GM21447 (cell line): ENCODE data around the gene EHMT1.
"Not testable (repeated sequence)": the region's sequence is repeated elsewhere in the genome, so short reads cannot be mapped to it uniquely, and the experiment has no call there.

Experiments used
- ATAC-seq: cut with Tn5 transposase; IDR thresholded peaks from one replicate; pipeline ENCODE4 v1.9.1; 2021; ENCODE audit not compliant: unreplicated experiment

Gene EHMT1

GRCh38 chr9:137838576-137838975 lies 219.8 kb downstream of the EHMT1 start:
- no peak for ATAC-seq

- no peak for ATAC-seq
Observed at GRCh38 chr9:137843355-137843754, 224.6 kb downstream of the EHMT1 start.

GRCh38 chr9:137851516-137852267 lies 232.9 kb downstream of the EHMT1 start:
- no peak for ATAC-seq

GRCh38 chr9:137853392-137853995 lies 234.7 kb downstream of the EHMT1 start:
- ATAC-seq: no peak

GRCh38 chr9:137860361-137860760 lies 241.6 kb downstream of the EHMT1 start:
- no peak for ATAC-seq

DNA sequence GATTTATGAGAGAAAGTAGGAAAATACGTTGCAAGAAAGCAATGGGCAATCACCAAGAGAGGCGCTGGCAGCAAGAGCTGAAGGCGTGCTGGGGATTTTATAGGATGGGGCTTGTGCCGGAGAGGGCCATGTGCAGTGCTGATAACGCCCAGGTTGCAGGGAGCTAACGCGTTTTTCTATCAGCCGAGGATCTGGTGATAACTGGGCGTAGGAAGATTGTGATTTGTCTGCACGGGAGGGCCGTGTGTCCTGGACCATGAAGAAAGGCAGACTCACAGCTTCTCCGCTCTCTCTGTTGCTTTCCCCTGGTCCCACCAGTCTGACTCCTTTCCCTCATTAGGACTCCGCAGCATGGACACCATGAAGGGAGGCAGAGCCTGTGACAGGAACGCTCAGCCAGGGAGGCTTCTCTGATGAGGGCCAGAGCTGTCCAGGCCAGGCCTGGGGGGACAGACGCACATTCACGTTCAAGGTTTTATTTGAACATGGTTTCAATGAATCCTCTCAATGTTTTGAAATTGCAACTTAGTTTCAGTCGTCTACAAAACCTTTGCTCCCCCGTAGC lies 246.9 kb downstream of the EHMT1 start:
- ATAC-seq: no peak

- no peak for ATAC-seq
Observed at GRCh38 chr9:137866226-137867141, 247.7 kb downstream of the EHMT1 start.

DNA sequence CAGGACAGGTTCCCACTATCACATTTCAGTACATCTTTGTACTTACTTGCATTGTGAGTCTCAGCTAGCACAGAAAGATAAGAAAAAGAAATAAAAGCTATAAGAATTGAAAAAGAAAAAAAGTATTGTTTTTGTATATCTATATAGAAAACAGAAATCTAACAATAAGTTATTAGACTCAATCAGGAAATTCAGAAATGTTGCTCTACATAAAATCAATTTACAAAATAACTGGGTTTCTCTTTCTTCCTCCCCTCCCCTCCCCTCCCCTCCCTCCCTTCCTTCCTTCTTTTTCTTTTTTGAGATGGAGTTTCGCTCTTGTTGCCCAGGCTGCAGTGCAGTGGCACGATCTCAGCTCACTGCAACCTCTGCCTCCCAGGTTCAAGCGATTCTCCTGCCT lies 251.6 kb downstream of the EHMT1 start:
- no peak for ATAC-seq

DNA sequence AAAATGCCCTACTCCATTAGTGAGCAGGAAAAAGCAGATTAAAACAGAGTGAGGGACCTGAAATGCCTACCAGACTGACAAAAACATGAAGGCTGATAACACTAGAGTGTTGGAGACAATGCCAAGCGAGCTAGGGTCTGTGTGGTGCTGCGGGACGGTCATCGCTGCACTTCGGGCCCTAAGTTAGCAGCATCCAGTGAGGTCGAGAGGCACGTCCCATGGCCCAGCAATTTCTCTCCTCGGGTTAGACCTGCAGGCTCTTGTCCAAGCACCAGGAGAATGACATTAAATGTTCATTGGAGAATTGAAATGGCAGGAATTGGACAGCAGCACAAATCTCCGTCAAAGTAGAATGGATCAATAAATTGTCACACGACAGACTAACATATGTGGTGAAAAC lies 253.5 kb downstream of the EHMT1 start:
- no peak for ATAC-seq

DNA sequence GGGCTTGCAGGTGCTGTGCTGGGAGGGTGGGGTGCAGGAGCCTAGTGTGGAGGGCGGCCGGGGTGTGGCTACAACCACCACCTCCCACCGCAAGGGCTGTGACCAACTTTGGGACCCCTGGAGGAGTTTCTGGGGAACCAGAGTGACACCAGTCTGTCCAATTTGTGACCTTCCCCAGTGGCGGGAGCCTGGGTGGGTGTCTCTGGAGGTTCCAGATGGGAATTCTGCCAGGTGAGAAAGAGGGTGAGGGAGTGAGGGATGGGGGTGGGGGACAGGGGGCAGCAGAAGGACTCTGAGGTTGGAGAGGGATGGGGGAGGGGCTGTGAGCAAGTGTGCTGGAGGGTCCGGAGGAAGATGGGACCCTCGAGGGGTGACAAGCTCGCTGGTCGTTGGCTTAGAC lies 254.6 kb downstream of the EHMT1 start:
- ATAC-seq: no peak

DNA sequence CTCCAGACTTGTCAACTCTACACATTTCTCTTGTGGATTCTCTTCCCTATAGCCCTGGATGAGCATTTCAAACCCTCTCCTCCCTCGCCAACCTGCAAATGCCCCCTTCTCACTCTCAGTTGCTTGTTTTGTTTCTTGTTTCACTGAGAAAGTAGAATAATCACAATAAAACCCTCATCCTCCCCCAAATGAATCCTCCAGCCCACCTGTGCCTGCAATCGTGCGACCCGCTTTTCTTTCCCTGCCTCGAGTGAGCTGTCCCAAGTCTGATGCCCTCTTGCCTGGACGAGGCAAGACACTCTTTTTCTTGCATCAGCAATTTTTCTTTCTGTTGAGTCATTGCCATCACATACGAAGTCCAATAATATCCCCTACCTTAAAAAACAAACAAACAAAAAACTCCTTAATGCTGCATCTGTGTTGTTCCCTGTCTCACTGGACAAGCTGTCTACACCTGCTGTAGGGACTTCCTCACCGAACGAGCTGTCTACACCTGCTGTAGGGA lies 255.1 kb downstream of the EHMT1 start:
- ATAC-seq: no peak

DNA sequence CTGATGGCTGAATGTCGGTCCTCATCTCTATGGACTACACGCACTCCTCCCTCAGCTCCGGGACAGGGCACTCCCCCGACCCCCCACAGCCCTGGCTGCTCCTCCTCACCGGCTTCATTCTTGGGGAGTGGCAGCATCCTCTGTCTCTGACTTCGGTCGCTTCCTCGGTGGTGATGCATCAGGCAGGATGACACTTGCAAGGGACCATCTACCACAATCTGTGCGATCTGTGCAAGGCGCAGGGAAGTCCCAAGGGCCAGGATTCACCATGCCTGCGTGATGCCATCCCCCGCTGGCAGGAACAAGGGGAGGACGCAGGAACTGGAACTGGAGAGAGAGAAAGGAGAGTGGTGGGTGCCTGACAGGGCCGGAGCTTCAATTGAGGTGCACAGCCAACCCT lies 256.5 kb downstream of the EHMT1 start:
- ATAC-seq: no peak

GRCh38 chr9:137875846-137876245 lies 257.0 kb downstream of the EHMT1 start:
- no peak for ATAC-seq

DNA sequence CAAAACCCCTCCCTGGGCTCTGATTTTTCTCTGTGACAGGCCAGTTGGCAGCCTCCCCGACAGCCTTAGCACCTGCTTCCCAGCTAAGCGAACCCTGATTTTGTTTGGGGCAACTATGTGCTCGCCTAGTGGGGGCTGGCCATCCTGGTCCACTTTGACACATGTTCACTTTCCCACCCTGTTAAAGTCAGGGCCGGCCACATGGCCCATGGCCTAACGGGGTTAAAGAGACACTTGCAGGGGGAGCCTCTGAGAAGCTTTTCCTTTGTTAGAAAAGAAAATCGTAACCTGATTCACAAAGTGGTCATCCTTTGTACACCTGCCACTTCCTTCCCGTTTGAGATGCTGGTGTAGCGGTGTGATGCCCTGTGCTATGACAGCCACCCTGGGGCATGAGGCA lies 257.5 kb downstream of the EHMT1 start:
- no peak for ATAC-seq

GRCh38 chr9:137876781-137877386 lies 258.1 kb downstream of the EHMT1 start:
- no peak for ATAC-seq

DNA sequence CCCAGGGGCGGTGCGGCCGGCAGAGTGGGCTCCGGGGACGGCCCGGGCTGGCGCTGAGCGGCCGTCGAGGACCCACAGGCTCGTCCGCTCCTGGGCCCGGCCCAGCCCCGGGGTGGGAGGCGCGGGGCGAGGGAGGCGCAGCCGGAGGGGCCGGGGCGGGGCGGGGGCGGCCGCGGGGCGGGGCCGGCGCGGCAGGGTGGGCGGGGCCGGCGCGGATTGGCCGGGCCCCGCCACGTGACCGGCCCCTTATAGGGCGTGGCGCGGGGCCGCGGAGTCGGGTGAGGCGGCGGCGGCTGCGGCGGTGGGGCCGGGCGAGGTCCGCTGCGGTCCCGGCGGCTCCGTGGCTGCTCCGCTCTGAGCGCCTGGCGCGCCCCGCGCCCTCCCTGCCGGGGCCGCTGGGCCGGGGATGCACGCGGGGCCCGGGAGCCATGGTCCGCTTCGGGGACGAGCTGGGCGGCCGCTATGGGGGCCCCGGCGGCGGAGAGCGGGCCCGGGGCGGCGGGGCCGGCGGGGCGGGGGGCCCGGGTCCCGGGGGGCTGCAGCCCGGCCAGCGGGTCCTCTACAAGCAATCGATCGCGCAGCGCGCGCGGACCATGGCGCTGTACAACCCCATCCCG lies 258.8 kb downstream of the EHMT1 start, which contains the start of gene CACNA1B:
Gene CACNA1B, plus strand, starts transcription at position 277 of the 617 bp plus-strand sequence. Its CDS starts 152 bp downstream, at position 429.
- not testable (repeated sequence) for ATAC-seq

- ATAC-seq: no peak
Observed at GRCh38 chr9:137878146-137878941, 259.5 kb downstream of the EHMT1 start.

DNA sequence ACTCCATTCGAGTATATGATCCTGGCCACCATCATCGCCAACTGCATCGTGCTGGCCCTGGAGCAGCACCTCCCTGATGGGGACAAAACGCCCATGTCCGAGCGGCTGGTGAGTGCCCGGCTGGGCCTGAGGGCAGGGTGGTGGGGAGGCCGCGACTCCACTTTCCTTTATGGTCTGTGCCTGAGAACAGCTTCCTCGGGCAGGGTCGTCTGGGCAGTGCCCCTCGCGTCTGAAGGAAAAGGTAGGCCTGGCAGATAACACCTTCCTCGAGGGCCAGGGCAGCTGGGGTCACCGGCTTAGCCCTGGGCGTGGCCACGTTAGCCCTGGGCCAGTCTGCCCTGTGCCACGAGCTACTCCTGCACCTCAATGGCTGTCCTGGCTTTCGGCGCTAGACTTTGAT lies 260.2 kb downstream of the EHMT1 start:
- ATAC-seq: no peak

DNA sequence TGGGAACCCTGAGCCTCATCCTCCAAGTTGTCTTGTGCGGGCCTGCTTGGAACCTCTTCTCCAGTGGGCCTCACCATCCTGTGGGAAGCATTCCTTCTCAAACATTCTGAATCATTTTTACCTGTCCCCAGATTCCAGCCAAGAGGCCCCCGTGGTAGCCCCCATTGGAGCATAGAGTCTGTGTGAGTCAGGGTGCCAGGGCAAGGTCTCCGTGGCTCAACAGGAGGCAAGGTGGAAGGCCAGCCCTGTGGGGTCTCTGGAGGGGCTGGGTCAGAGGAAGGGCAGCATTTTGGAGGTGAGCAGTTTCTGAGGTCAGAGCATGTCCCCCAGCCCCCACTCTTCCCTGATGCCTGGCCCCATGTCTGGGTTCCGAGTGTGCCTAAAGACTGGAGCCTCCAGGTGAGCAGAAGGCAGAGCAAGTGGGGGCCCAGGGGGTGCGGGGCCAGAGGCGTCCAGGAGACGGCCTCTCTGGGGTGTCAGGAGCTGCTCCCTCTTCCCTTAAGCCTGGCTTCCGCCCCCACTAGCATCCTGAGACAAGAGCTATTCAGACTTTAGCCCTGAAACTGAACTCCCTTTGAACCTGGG lies 260.9 kb downstream of the EHMT1 start:
- ATAC-seq: no peak
